Hematopoietic multipotent progenitor cell treated with erythropoietin and hydrocortisone succinate and interleukin-3 and kit ligand, for 4 days (in vitro differentiated cells): ENCODE measurements around the gene ANAPC5.
"Not testable (repeated sequence)": the region's sequence is repeated elsewhere in the genome, so short reads cannot be mapped to it uniquely, and the experiment has no call there.

Experiments
- DNase-seq: peaks from one replicate; pipeline ENCODE4 v3.0.0-alpha.2; 2015

Gene ANAPC5

DNA sequence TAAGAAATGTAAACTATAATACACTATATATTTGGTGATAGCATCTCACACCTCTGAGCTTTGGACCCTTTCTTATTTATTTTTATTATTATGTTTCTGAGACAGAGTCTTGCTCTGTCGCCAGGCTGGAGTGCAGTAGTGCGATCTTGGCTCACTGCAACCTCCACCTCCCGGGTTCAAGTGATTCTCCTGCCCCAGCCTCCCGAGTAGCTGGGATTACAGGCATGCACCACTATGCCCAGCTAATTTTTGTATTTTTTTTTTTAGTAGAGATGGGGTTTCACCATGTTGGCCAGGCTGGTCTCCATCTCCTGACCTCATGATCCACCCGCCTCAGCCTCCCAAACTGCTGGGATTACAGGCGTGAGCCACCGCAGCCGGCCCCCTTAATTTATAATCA, 44.8 kb downstream of the ANAPC5 start:
- not testable (repeated sequence) for DNase-seq

- DNase-seq = no peak
These were observed 47.9 kb downstream of the ANAPC5 start for GRCh38 chr12:121304306-121304705.

- DNase-seq = no peak
These were observed 50.3 kb downstream of the ANAPC5 start for GRCh38 chr12:121301876-121302275.

- DNase-seq = no peak
These were observed 52.0 kb downstream of the ANAPC5 start for GRCh38 chr12:121300083-121300819.

DNA sequence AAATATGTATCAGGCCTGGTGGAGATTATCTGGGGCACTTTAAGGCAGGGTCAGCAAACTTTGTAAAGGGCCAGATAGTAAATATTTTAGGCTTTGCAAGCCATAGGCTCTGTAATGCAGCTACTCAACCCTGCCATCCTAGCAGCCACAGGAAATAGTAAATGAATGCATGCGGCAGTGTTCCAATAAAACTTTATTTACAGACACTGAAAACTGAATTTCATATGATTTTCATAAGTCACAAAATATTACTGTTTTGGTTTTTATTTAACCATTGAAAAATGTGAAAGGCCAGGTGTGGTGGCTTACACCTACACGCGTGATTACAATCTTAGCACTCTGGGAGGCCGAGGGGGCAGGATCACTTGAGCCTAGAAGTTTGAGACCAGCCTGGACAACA, 52.5 kb downstream of the ANAPC5 start:
- DNase-seq = no peak

DNA sequence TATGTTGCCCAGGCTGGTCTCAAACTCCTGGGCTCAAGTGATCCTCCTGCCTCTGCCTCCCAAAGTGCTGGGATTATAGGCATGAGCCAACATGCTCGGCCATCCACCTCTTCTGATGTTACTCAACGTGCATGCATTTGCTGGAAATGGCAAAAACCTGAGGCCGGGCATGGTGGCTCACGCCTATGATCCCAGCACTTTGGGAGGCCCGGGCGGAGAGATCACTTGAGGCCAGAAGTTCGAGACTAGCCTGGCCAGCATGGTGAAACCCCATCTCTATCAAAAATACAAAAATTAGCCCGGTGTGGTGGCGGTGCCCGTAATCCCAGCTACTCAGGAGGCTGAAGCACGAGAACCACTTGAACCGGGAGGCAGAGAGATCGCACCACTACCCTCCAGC, 53.8 kb downstream of the ANAPC5 start:
- not testable (repeated sequence) for DNase-seq

DNA sequence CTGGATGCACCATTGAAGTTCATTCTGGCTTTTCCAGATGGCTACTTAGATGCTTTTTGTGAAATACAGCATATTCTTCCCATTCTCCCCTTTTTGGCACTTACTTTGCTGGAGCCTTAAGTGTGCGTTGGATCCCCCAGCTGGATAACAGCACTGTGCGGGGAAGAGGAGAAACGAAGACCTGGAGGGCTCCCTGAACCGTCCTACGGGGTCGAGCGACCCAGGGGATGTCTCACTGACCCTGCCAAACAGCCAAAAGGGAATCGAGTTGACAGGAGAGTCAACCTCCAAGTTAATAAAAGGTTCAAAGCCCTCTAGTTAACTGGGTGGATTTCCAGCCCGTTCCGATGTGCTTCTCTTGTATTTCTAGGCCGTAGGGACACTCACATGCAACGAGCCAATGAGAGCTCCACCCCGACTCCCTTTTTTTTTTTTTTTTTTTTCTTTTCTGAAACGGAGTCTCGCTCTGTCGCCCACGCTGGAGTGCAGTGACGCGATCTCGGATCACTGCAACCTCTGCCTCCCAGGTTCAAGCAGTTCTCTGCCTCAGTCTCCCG, 54.7 kb downstream of the ANAPC5 start:
- peak; percentile 76 for DNase-seq

DNA sequence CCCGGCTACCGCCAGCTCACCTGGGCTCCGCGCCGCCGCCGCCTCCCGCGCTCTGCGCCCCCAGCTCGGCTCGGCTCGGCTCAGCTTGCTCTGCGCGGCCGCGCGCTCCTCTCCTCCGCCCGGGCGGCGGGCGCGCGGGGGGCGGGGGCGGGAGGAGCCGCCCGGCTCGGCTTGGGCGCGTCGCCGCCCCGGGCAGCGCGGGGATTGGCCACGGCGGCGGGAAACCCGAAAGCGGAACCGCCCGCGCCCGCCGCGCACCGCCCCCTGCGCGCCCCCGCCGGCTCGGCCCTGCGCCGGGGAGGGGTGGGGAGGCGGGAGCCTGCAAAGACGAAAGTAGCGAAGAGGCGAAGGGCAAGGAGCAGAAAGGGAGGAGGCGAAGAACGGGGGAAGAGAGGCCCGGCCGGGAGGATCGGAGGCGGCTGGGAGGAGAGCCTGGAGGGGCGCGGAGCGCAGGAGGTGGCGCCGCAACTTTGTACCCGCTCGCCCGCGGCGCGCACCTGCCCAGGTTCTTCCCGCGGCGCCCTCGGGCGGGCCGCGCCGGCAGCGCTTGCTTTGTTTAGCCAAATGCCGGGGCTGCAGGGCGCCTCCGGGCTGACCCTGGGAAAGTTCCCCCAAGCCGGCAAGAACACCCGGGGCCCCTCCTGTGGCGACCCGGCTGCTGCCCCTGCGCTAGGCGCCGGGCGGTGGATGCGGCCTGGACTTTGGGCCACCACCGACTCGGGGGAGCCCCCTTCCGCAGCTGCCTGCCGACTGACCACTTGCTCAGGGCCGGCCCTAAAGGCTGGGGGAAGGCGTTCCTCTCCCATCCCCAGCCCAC, 55.4 kb downstream of the ANAPC5 start, which contains the start of gene CAMKK2:
Gene CAMKK2 (minus strand): TSS at position 92 of the 817 bp plus-strand sequence. CDS start 22,183 bp downstream, outside the sequence.
- peak; percentile 95 for DNase-seq

- DNase-seq = peak; percentile 51
These were observed 56.2 kb downstream of the ANAPC5 start for GRCh38 chr12:121295746-121296617.

GRCh38 chr12:121295116-121295745, 57.0 kb downstream of the ANAPC5 start:
- DNase-seq = peak; percentile 63

- no peak for DNase-seq
These were observed 57.9 kb downstream of the ANAPC5 start for GRCh38 chr12:121294151-121294889.

GRCh38 chr12:121293603-121294002, 58.6 kb downstream of the ANAPC5 start:
- DNase-seq = no peak

DNA sequence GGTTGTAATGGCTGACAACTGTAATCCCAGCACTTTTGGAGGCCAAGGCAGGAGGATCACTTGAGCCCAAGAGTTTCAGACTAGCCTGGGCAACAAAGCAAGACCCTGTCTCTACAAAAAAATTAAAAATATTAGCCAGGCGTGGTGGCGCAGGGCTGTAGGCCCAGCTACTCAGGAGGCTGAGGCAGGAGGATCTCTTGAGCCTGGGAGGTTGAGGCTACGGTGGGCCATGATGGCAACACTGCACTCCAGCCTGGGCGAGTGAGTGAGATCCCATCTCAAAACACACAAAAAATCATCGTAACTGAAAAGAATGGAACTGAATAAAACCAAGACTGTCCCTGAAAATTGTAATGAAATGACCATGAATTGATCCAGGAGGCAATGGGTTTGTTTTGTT, 61.8 kb downstream of the ANAPC5 start:
- no peak for DNase-seq

DNA sequence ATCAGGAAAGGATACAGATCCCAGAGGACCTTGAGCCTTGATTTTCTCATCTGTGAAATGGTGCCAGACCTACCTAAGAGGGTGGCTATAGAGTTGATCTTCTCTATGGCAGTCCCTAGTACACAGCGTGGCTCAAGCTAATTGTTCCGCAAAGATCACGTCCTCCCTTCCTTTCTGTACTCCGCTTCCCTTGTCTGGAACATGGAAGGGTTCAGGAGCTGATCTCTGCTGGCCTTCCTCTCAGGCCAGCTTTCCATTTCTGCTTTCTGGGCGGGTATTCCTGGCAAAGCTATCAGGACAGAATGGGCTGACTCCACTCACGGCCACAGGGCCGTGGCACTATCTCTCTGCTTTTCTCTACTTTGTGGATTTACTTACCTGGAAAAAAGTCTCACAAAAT, 62.2 kb downstream of the ANAPC5 start:
- no peak for DNase-seq

DNA sequence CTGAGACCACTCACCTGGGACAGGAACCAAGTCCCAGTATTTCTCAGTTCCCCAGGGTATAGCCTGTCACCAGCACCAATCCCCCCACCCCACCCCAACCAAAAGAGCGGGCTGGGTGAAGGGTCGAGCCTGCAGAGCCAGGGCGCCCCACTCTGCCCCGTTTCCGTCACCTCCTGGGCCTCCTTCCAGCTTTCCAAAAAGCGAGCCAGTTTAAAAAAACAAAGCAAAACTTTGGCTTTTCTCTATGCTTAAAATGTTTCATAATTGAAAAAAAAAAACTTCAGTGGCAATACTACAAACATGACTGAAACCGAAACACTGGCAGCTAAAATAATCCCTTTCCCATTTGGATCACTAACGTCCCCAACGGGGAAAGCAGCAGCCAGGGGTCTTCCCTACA, 63.2 kb downstream of the ANAPC5 start:
- no peak for DNase-seq

GRCh38 chr12:121288158-121288845, 63.9 kb downstream of the ANAPC5 start:
- DNase-seq = peak; percentile 66

DNA sequence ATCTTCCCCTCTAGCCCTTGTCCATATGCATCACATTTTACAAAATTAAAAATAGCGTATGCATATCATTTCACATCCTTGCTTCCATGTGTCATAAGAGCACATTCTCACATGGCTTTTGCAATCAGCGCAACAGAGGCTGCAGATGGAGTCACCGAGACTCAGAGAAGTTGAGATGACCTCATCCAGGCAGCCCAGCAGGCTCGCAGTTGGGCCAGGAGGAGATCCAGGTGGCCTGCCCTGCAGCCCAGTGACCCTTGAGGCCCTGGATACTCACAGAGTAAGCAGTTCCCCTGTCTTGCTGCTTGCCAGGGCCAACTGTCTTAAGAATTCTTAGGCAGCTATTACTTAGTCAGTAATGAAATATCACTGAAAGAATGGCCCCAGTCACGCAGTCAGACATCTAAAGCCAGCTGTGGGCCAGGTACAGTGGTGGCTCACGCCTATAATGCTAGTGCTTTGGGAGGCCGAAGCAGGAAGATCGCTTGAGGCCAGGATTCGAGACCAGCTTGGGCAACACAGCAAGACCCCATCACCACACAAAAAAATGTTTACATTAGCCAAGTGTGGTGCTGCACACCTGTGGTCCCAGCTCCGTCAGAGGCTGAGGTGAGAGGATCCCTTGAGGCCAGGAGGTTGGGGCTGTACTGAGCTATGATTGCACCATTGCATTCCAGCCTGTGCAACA, 64.8 kb downstream of the ANAPC5 start:
- no peak for DNase-seq

GRCh38 chr12:121285856-121286255, 66.4 kb downstream of the ANAPC5 start:
- DNase-seq = no peak

DNA sequence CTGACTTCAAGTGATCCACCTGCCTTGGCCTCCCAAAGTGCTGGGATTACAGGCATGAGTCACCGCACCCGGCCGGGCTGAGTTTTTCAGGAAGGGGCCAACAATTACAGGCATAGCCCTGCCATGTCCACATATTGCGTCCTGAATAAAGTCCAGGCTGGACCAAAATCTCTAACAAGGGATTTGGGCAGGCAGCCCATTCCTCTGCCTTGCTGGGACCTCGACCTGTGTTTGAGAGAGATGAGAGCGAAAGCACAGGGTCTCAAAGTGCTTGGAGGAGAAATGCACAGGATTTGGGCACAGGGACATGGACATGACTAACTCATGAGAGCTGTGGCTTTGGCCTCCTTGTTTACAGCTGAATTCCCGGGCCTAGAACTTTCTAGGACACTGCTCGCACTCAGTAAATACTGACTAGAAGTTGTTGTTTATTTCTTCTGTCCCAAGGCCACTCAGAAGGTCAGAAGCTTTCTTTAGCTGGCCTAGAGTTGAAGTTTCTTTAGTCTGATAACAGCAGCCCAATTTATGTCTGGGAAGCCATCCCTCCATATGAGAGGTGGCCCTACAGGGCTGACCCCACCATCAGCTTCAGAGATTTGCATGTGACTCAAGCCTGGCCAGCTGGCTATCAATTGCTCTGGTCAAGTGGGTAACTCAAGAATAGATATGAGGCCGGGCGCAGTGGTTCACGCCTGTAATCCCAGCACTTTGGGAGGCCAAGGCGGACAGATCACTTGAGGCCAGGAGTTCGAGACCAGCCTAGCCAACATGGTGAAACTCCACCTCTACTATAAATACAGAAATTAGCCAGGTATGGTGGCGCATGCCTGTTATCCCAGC, 67.4 kb downstream of the ANAPC5 start:
- DNase-seq = no peak
